ENCODE measurements around the gene DUS3L.
A peak's percentile ranks its signal among the peaks of the same experiment; 100 is the strongest.

Gene DUS3L

GRCh38 chr19:5806905-5807304, 15.9 kb upstream of the DUS3L start:
- TF ChIP-seq ZFP3 (CRISPR knock-in tag; IDR thresholded peaks at IDR 0.05) (peak; percentile 98), BACH2 (CRISPR knock-in tag; IDR thresholded peaks at IDR 0.05; ENCODE audit: borderline replicate concordance) (no peak)
- ATAC-seq: no peak

- ATAC-seq: no peak
These were observed 15.1 kb upstream of the DUS3L start for GRCh38 chr19:5806133-5806489.

GRCh38 chr19:5805462-5806132, 14.6 kb upstream of the DUS3L start:
- TF ChIP-seq ZNF70 (CRISPR knock-in tag; IDR thresholded peaks at IDR 0.05) (no peak), ZNF565 (CRISPR knock-in tag; conservative IDR thresholded peaks at IDR 0.05; ENCODE audit: low read depth) (no peak), TCF4 (CRISPR knock-in tag; IDR thresholded peaks at IDR 0.05; ENCODE audit: borderline replicate concordance) (no peak), TOX (CRISPR knock-in tag; IDR thresholded peaks at IDR 0.05; ENCODE audit: borderline replicate concordance) (no peak), CSRNP3 (CRISPR knock-in tag; IDR thresholded peaks at IDR 0.05) (no peak), ARNTL (CRISPR knock-in tag; IDR thresholded peaks at IDR 0.05; ENCODE audit: borderline replicate concordance, low read depth) (no peak), BACH2 (CRISPR knock-in tag; IDR thresholded peaks at IDR 0.05; ENCODE audit: borderline replicate concordance) (no peak)
- peak; percentile 56 for ATAC-seq

More at GRCh38 chr19:5806133-5806489, 15.1 kb upstream of the DUS3L start:
- no peak for TF ChIP-seq PATZ1 (CRISPR knock-in tag; IDR thresholded peaks at IDR 0.05; ENCODE audit: borderline replicate concordance)

GRCh38 chr19:5804516-5805461, 13.8 kb upstream of the DUS3L start, which contains the start of gene NRTN:
Gene NRTN (plus strand): TSS chr19:5805067. CDS start chr19:5824166, 19,099 bp downstream.
- TF ChIP-seq CSDC2 (CRISPR knock-in tag; IDR thresholded peaks at IDR 0.05) (no peak), ZNF70 (CRISPR knock-in tag; IDR thresholded peaks at IDR 0.05) (no peak), SNAI2 (CRISPR knock-in tag; IDR thresholded peaks at IDR 0.05) (no peak), POU6F1 (CRISPR knock-in tag; IDR thresholded peaks at IDR 0.05; ENCODE audit: borderline replicate concordance, low read depth) (no peak), PATZ1 (CRISPR knock-in tag; IDR thresholded peaks at IDR 0.05; ENCODE audit: borderline replicate concordance) (no peak)
- ATAC-seq: peak; percentile 7

GRCh38 chr19:5803752-5804515, 13.0 kb upstream of the DUS3L start:
- TF ChIP-seq PATZ1 (CRISPR knock-in tag; IDR thresholded peaks at IDR 0.05; ENCODE audit: borderline replicate concordance) (no peak), BACH2 (CRISPR knock-in tag; IDR thresholded peaks at IDR 0.05; ENCODE audit: borderline replicate concordance) (no peak), CSDC2 (CRISPR knock-in tag; IDR thresholded peaks at IDR 0.05) (no peak), ZNF565 (CRISPR knock-in tag; conservative IDR thresholded peaks at IDR 0.05; ENCODE audit: low read depth) (no peak), ISL1 (CRISPR knock-in tag; IDR thresholded peaks at IDR 0.05) (no peak), CSRNP3 (CRISPR knock-in tag; IDR thresholded peaks at IDR 0.05) (no peak)
- ATAC-seq: peak; percentile 98
